Nephron (organoid): ENCODE measurements around the gene VWA8.

Experiments
- H3K27ac Mint-ChIP-seq, 3 experiments: 2 replicates each; pipeline ENCODE4 v1.8.0; 2020; ENCODE audit warnings: mixed read lengths in 3 of 3, mild to moderate bottlenecking in 2 of 3, moderate library complexity in 1 of 3
- H3K27me3 Mint-ChIP-seq: 2 replicates; pipeline ENCODE4 v1.8.0; 2021; ENCODE audit warnings: low read depth, mild to moderate bottlenecking, moderate library complexity, mixed read lengths
- H3K36me3 Mint-ChIP-seq: 2 replicates; pipeline ENCODE4 v1.8.0; 2020; ENCODE audit warnings: low read depth, mixed read lengths
- H3K4me1 Mint-ChIP-seq: 2 replicates; pipeline ENCODE4 v1.8.0; 2020; ENCODE audit warnings: mixed read lengths
- H3K4me3 Mint-ChIP-seq, 3 experiments: 2 replicates each; pipeline ENCODE4 v1.8.0; 2020; ENCODE audit warnings: mild to moderate bottlenecking in 3 of 3, mixed read lengths in 3 of 3, moderate library complexity in 2 of 3
- H3K9me3 Mint-ChIP-seq: 2 replicates; pipeline ENCODE4 v1.8.0; 2020; ENCODE audit warnings: mixed read lengths
- TF ChIP-seq, protein P1 (sequence below), 3 experiments: fragments of 200-600 bp; sonication (generic); IDR thresholded peaks; one replicate each; pipeline ENCODE4 v1.5.0; 2021; ENCODE audit warnings: antibody characterized with exemption in 3 of 3; ENCODE audit not compliant: unreplicated experiment in 3 of 3

VWA8 gene

DNA sequence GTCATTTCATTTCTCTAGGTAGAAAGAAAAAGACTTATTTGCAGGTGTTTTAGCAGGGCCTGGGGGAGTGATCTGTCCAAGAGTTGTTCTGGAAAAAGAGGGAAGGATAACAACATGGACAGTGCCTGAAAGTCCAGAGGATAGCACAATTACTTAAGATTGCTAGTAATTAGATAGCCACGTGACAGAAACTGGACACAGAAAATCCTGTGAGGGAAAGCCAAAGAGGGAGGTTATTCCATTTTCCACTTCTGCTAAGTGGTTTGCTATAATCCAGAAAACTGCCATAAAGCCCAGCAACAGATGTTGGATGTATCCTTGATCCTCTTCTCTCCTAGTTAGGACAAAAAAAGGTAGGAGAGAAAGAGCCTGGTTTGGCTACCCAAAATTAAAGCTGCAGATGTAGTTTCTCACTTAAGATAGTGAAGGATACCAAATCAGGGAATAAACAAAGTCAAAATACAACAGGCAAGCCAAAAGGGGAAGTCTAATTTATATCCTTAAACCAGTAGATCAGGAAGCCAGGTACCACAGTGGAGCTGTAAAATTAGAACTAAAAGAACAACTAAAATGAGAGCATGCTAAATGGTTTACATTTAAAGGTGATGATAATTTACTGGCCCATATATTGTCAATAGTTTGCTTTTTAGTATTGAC is 140.2 kb downstream of the VWA8 start:
- Mint-ChIP-seq H3K4me1 (peaks cover 4% of the 10 kb centered on the region), H3K27ac (no peak overlapping the region), H3K36me3 (peaks cover 28% of the 10 kb centered on the region), H3K9me3 (peaks cover 4% of the 10 kb centered on the region), H3K27me3 (no peaks in the 10 kb centered on the region), H3K4me3 (no peak overlapping the region)
- TF ChIP-seq, protein P1, sequence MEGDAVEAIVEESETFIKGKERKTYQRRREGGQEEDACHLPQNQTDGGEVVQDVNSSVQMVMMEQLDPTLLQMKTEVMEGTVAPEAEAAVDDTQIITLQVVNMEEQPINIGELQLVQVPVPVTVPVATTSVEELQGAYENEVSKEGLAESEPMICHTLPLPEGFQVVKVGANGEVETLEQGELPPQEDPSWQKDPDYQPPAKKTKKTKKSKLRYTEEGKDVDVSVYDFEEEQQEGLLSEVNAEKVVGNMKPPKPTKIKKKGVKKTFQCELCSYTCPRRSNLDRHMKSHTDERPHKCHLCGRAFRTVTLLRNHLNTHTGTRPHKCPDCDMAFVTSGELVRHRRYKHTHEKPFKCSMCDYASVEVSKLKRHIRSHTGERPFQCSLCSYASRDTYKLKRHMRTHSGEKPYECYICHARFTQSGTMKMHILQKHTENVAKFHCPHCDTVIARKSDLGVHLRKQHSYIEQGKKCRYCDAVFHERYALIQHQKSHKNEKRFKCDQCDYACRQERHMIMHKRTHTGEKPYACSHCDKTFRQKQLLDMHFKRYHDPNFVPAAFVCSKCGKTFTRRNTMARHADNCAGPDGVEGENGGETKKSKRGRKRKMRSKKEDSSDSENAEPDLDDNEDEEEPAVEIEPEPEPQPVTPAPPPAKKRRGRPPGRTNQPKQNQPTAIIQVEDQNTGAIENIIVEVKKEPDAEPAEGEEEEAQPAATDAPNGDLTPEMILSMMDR (IDR thresholded peaks at IDR 0.05; ENCODE audit: unreplicated experiment in 3 of 3), result no peak

DNA sequence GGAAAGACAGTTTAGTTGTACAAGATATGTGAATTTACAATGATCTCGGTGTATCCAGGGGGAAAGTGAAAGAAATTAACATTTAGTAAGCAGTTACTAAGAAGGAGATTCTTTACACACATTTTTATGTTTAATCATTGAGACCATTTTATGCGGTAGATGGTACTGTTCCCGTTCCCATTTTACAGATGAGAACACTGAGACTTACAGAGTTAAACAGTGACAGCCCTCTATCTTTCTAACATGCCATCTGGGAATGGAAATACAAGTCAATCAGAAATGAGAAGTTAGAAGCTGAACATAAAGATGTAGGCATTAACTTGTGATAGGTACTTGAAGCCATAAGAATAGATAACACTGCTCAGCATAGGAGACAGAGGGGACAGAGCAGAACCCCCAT is 144.9 kb downstream of the VWA8 start:
- TF ChIP-seq, protein P1 (IDR thresholded peaks at IDR 0.05; ENCODE audit: unreplicated experiment in 3 of 3), result no peak
- H3K27me3 Mint-ChIP-seq, result no peaks in the 10 kb centered on the region
- no peak overlapping the region for H3K27ac Mint-ChIP-seq
- no peaks in the 10 kb centered on the region for H3K4me1 Mint-ChIP-seq
- H3K36me3 Mint-ChIP-seq, result peaks cover 45% of the 10 kb centered on the region
- peaks cover 9% of the 10 kb centered on the region for H3K9me3 Mint-ChIP-seq
- H3K4me3 Mint-ChIP-seq, result no peak overlapping the region

DNA sequence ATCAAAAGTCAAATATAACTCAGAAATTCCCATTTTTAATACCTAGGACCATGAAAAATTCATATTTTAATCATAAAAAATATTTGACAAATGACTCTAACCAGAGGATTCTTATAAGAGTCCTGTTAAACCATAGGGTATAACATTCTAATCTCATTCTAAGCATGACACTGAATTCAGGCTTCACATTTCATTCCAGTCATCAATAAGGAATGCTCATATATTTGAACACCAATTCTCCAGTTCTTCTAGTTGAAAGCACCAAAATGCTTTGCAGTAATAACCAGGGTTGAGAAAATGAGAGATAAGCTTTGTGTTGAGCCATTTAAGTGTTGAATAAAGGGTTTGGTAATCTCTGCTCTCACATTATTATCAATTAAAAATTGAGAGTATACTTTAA is 147.5 kb downstream of the VWA8 start:
- H3K27me3 Mint-ChIP-seq, result no peaks in the 10 kb centered on the region

DNA sequence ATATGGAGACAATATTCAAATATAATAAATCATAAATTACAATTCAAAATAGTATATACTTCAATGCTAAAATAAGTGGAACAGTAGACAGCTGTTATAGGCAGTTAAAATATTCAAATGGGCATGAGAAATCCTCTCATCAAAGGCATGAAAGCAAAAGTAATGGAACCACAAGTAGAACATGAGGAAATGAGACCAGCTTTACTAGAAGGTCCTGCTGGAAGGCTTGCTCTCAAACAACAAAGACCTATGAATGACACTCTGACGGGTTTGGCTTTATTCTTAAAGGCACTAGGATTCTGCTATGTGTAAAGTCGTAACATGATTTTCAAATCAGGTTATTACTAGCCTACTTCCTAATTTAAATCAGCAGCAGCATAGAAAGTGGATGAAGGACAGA is 148.1 kb downstream of the VWA8 start:
- no peak overlapping the region for H3K4me3 Mint-ChIP-seq
- H3K9me3 Mint-ChIP-seq, result peaks cover 9% of the 10 kb centered on the region
- no peaks in the 10 kb centered on the region for H3K27me3 Mint-ChIP-seq
- TF ChIP-seq, protein P1 (IDR thresholded peaks at IDR 0.05; ENCODE audit: unreplicated experiment in 3 of 3), result no peak
- no peaks in the 10 kb centered on the region for H3K4me1 Mint-ChIP-seq
- no peak overlapping the region for H3K27ac Mint-ChIP-seq
- peaks cover 55% of the 10 kb centered on the region for H3K36me3 Mint-ChIP-seq

More for the DNA sequence above, 147.5 kb downstream of the VWA8 start:
- TF ChIP-seq, protein P1 (IDR thresholded peaks at IDR 0.05; ENCODE audit: unreplicated experiment in 3 of 3), result no peak
- Mint-ChIP-seq H3K27ac (no peak overlapping the region), H3K4me3 (no peak overlapping the region), H3K4me1 (no peaks in the 10 kb centered on the region), H3K9me3 (peaks cover 9% of the 10 kb centered on the region), H3K36me3 (peaks cover 50% of the 10 kb centered on the region)

DNA sequence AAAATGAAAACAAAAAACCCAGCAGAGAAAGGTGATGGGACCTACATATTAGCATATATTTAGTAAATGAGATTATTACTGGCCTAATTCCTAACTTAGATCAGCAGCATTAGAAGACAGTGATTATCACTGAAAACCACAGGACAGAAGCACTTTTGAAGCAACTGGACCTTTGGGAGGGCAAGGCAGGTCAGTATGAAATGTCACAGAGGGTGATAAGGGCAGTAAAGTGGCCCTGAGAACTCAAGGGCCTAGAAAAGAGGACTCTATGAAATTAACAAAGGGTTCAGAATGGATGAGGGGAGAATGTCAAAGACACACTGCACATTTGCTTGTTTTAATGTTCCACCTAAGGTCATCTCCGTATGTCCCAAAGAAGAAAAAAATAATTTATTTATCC is 148.7 kb downstream of the VWA8 start:
- no peaks in the 10 kb centered on the region for H3K4me1 Mint-ChIP-seq
- TF ChIP-seq, protein P1 (IDR thresholded peaks at IDR 0.05; ENCODE audit: unreplicated experiment in 3 of 3), result no peak
- no peak overlapping the region for H3K4me3 Mint-ChIP-seq
- no peaks in the 10 kb centered on the region for H3K27me3 Mint-ChIP-seq
- H3K36me3 Mint-ChIP-seq, result peaks cover 56% of the 10 kb centered on the region
- no peak overlapping the region for H3K27ac Mint-ChIP-seq
- peaks cover 9% of the 10 kb centered on the region for H3K9me3 Mint-ChIP-seq

DNA sequence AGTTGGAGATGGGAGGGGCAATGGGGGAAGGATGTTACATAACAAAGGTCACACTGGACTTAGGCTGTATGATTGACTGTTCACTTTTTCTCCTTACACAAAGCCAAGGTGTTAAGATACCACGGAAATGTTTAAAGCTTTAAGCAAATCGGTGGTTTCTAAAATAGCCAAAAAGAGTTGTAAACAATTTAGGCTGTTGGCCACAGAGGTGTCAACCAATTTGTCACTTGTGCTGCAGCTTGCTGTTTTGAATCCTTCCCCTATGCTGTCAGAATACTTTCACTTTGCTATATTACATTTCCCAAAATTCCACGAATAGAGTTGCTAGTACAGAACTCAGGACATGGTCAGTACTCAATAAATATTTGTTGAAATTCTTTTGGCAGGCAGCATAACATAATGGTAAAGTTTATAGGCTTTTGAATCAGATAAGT is 149.3 kb downstream of the VWA8 start:
- no peak overlapping the region for H3K27ac Mint-ChIP-seq
- TF ChIP-seq, protein P1 (IDR thresholded peaks at IDR 0.05; ENCODE audit: unreplicated experiment in 3 of 3), result no peak
- H3K27me3 Mint-ChIP-seq, result no peaks in the 10 kb centered on the region
- H3K9me3 Mint-ChIP-seq, result peaks cover 9% of the 10 kb centered on the region
- no peak overlapping the region for H3K4me3 Mint-ChIP-seq
- H3K36me3 Mint-ChIP-seq, result peaks cover 58% of the 10 kb centered on the region
- H3K4me1 Mint-ChIP-seq, result no peaks in the 10 kb centered on the region
